Astrocyte of the spinal cord (primary cell): ENCODE data around the gene ANKRD2.
A peak's percentile ranks its signal among the peaks of the same experiment; 100 is the strongest.

Source experiments
- DNase-seq: peaks from one replicate; pipeline ENCODE4 v3.0.0; 2011; ENCODE audit warnings: low read depth, low spot score
- H3K4me3 ChIP-seq: 2 replicates; pipeline ENCODE4 v1.5.1; 2011; ENCODE audit warnings: low read depth, mild to moderate bottlenecking, low read length, moderate library complexity
- CTCF ChIP-seq: IDR thresholded peaks from 2 replicates; pipeline ENCODE4 v1.5.1; 2012; ENCODE audit warnings: low read depth, mild to moderate bottlenecking, low read length, inconsistent platforms
- in situ Hi-C: cut with HindIII; loops from 2 replicates; pipeline ENCODE4 v1.10.0; 2017; ENCODE audit warnings: low sequenced_read_pairs

ANKRD2 gene

GRCh38 chr10:97538839-97539238 is 33.7 kb upstream of the ANKRD2 start:
- no peak for TF ChIP-seq CTCF
- in situ Hi-C loops, result no loop called here
- H3K4me3 ChIP-seq, result no peak overlapping the region
- no peak for DNase-seq

GRCh38 chr10:97539523-97540200 is 32.9 kb upstream of the ANKRD2 start:
- peak; percentile 26 for TF ChIP-seq CTCF
- no peak overlapping the region for H3K4me3 ChIP-seq
- DNase-seq, result peak; percentile 77
- in situ Hi-C loops, result no loop called here

GRCh38 chr10:97540669-97541500 is 31.7 kb upstream of the ANKRD2 start:
- TF ChIP-seq CTCF, result no peak
- no peak for DNase-seq
- in situ Hi-C loops, result no loop called here
- no peak overlapping the region for H3K4me3 ChIP-seq

GRCh38 chr10:97542169-97543024 is 30.2 kb upstream of the ANKRD2 start:
- in situ Hi-C loops, result no loop called here
- peak; percentile 97 for DNase-seq
- TF ChIP-seq CTCF, result no peak
- no peak overlapping the region for H3K4me3 ChIP-seq

- H3K4me3 ChIP-seq, result no peak overlapping the region
- in situ Hi-C loops, result no loop called here
- no peak for TF ChIP-seq CTCF
- peak; percentile 97 for DNase-seq
Measured at GRCh38 chr10:97543025-97543546, 29.5 kb upstream of the ANKRD2 start.
